ENCODE data around the gene SMLR1.

Gene SMLR1

DNA sequence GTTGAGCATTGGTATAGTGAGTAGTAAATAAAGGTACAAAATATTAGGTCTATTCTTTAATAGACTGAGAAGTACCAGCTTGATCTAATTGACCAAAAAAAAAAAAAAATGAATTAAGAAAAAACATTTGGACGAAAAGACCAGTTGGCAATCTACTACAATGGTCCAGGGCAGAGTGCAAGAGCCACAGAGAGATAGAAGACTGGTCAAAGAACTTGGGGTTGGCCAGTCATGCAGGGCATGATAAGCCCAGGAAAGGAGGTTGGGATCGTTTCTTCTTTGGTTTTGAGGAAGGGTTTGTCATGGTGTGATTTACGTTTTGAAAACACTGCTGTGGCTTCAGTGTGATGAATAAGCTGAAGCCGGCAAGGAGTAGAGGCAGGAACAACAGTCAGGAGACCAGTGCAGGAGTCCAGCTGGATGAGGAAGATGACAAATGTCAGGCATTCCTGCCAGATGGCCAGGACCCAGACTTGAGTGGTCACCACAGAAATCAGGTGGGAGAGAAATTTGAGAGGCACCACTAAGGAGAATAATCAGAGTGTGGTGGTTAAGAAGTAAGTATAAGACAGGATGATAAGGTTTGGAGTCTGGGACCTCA is 14.0 kb downstream of the SMLR1 start:
- no peak overlapping the region for H2AFZ ChIP-seq (ENCODE audit: low read length)
- no peak overlapping the region for H3K4me3 ChIP-seq (ENCODE audit: low read length, poor library complexity, severe bottlenecking)
- H3K27me3 ChIP-seq (ENCODE audit: insufficient read depth, low read length, poor library complexity, severe bottlenecking), result no peaks in the 10 kb centered on the region
- TF ChIP-seq EZH2phosphoT487 (IDR thresholded peaks at IDR 0.05; ENCODE audit: borderline replicate concordance), result no peak
- TF ChIP-seq, protein P1, sequence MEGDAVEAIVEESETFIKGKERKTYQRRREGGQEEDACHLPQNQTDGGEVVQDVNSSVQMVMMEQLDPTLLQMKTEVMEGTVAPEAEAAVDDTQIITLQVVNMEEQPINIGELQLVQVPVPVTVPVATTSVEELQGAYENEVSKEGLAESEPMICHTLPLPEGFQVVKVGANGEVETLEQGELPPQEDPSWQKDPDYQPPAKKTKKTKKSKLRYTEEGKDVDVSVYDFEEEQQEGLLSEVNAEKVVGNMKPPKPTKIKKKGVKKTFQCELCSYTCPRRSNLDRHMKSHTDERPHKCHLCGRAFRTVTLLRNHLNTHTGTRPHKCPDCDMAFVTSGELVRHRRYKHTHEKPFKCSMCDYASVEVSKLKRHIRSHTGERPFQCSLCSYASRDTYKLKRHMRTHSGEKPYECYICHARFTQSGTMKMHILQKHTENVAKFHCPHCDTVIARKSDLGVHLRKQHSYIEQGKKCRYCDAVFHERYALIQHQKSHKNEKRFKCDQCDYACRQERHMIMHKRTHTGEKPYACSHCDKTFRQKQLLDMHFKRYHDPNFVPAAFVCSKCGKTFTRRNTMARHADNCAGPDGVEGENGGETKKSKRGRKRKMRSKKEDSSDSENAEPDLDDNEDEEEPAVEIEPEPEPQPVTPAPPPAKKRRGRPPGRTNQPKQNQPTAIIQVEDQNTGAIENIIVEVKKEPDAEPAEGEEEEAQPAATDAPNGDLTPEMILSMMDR (conservative IDR thresholded peaks at IDR 0.05; ENCODE audit: low read length), result no peak
- H3F3A ChIP-seq (ENCODE audit: low read depth), result no peaks in the 10 kb centered on the region
- peaks cover 22% of the 10 kb centered on the region; the same call in 1 of the 2 replicates for H3K36me3 ChIP-seq (ENCODE audit: insufficient read depth, low read length)
- no peaks in the 10 kb centered on the region for H4K20me1 ChIP-seq (ENCODE audit: insufficient read depth, low read length, poor library complexity, severe bottlenecking)
- H3K9me3 ChIP-seq (ENCODE audit: insufficient read depth, low read depth, low read length), result no peaks in the 10 kb centered on the region
- H3K4me1 ChIP-seq (ENCODE audit: insufficient read depth, low read length, poor library complexity, severe bottlenecking), result no peaks in the 10 kb centered on the region
- H3K9me2 ChIP-seq (replicated peaks; ENCODE audit: low read depth, low read length), result no peaks in the 10 kb centered on the region
- H3K9ac ChIP-seq (ENCODE audit: low read depth, low read length, poor library complexity, severe bottlenecking), result no peak overlapping the region
- H3K79me2 ChIP-seq (ENCODE audit: insufficient read depth, low read length), result no peaks in the 10 kb centered on the region
- no peak overlapping the region for H3K4me2 ChIP-seq (ENCODE audit: low read depth, low read length, poor library complexity, severe bottlenecking)

- Histone ChIP-seq H3K9me2 (replicated peaks; ENCODE audit: low read depth, low read length) (no peaks in the 10 kb centered on the region), H3K4me1 (ENCODE audit: insufficient read depth, low read length, poor library complexity, severe bottlenecking) (peaks cover 3% of the 10 kb centered on the region), H3K4me3 (ENCODE audit: low read length, poor library complexity, severe bottlenecking) (no peak overlapping the region), H3F3A (ENCODE audit: low read depth) (no peaks in the 10 kb centered on the region), H3K9me3 (ENCODE audit: insufficient read depth, low read depth, low read length) (no peaks in the 10 kb centered on the region), H4K20me1 (ENCODE audit: insufficient read depth, low read length, poor library complexity, severe bottlenecking) (no peaks in the 10 kb centered on the region), H3K9ac (ENCODE audit: low read depth, low read length, poor library complexity, severe bottlenecking) (no peak overlapping the region), H2AFZ (ENCODE audit: low read length) (no peak overlapping the region), H3K4me2 (ENCODE audit: low read depth, low read length, poor library complexity, severe bottlenecking) (no peak overlapping the region), H3K27me3 (ENCODE audit: insufficient read depth, low read length, poor library complexity, severe bottlenecking) (no peaks in the 10 kb centered on the region), H3K36me3 (ENCODE audit: insufficient read depth, low read length) (peaks cover 17% of the 10 kb centered on the region; the same call in 1 of the 2 replicates), H3K79me2 (ENCODE audit: insufficient read depth, low read length) (no peaks in the 10 kb centered on the region)
- no peak for TF ChIP-seq EZH2phosphoT487 (IDR thresholded peaks at IDR 0.05; ENCODE audit: borderline replicate concordance)
- TF ChIP-seq, protein P1 (conservative IDR thresholded peaks at IDR 0.05; ENCODE audit: low read length), result peak; percentile 81
These were observed 16.5 kb downstream of the SMLR1 start for GRCh38 chr6:130843575-130844320.

- Histone ChIP-seq H3K79me2 (ENCODE audit: insufficient read depth, low read length) (no peaks in the 10 kb centered on the region), H3K27me3 (ENCODE audit: insufficient read depth, low read length, poor library complexity, severe bottlenecking) (no peaks in the 10 kb centered on the region), H3K9ac (ENCODE audit: low read depth, low read length, poor library complexity, severe bottlenecking) (no peak overlapping the region), H3K4me3 (ENCODE audit: low read length, poor library complexity, severe bottlenecking) (no peak overlapping the region), H3K9me3 (ENCODE audit: insufficient read depth, low read depth, low read length) (no peaks in the 10 kb centered on the region), H3F3A (ENCODE audit: low read depth) (no peaks in the 10 kb centered on the region), H3K4me1 (ENCODE audit: insufficient read depth, low read length, poor library complexity, severe bottlenecking) (peaks cover 10% of the 10 kb centered on the region), H2AFZ (ENCODE audit: low read length) (no peak overlapping the region), H3K36me3 (ENCODE audit: insufficient read depth, low read length) (no peaks in the 10 kb centered on the region; the same call in 1 of the 2 replicates), H3K4me2 (ENCODE audit: low read depth, low read length, poor library complexity, severe bottlenecking) (no peak overlapping the region), H3K9me2 (replicated peaks; ENCODE audit: low read depth, low read length) (no peaks in the 10 kb centered on the region), H4K20me1 (ENCODE audit: insufficient read depth, low read length, poor library complexity, severe bottlenecking) (no peaks in the 10 kb centered on the region)
- TF ChIP-seq, protein P1 (conservative IDR thresholded peaks at IDR 0.05; ENCODE audit: low read length), result no peak
- no peak for TF ChIP-seq EZH2phosphoT487 (IDR thresholded peaks at IDR 0.05; ENCODE audit: borderline replicate concordance)
These were observed 19.3 kb downstream of the SMLR1 start for GRCh38 chr6:130846501-130846900.
